Measurements from ENCODE around the gene MAP4K2.

DNA sequence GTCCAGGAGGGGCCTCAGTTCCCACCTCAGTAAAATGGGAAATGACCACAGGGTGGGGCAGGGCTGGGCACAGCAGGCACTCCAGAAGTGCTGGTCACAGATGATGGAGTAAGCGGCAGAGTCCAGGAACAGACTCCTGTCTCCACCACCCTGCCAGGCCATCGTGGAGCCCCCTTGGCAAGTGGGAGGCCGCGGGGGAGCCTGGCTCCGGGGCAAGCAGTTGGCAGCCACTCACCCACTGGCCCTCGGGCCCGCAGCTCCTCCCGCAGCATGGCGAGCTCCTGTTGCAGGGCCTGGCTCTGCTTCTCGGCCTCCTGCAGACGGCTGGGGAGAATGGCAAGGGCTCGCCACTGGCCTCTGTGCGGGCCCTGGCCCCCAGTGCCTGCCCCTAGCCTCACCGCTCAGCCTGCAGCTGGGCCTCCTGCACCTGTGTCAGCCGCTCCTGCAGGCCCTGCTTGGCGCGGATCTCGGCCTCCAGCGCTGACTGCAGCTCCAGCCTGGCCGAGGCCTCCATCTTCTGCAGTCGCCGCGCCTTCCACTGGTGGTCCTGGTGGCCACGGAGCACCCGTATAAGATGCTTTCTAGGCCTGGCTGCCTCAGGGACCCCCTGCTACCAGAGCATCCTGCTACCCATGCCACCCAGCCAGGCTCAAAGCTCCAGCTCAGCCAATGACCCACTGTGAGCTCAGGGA is 31.2 kb upstream of the MAP4K2 start:
- TF ChIP-seq POLR2AphosphoS5 (IDR thresholded peaks at IDR 0.05) (no peak), CTCF (IDR thresholded peaks at IDR 0.05) (no peak)

All from suprapubic skin (tissue), 3 donors.